Activated CD8-positive, alpha-beta memory T cell treated with anti-CD3 and anti-CD28 coated beads for 4 hours (primary cell): ENCODE results near the gene GCHFR.

Experiments used
- DNase-seq, 2 donors: peaks; one replicate each; pipeline ENCODE4 v3.0.0-alpha.2; 2020; ENCODE audit warnings: low read depth in 2 of 2

Gene GCHFR

DNA sequence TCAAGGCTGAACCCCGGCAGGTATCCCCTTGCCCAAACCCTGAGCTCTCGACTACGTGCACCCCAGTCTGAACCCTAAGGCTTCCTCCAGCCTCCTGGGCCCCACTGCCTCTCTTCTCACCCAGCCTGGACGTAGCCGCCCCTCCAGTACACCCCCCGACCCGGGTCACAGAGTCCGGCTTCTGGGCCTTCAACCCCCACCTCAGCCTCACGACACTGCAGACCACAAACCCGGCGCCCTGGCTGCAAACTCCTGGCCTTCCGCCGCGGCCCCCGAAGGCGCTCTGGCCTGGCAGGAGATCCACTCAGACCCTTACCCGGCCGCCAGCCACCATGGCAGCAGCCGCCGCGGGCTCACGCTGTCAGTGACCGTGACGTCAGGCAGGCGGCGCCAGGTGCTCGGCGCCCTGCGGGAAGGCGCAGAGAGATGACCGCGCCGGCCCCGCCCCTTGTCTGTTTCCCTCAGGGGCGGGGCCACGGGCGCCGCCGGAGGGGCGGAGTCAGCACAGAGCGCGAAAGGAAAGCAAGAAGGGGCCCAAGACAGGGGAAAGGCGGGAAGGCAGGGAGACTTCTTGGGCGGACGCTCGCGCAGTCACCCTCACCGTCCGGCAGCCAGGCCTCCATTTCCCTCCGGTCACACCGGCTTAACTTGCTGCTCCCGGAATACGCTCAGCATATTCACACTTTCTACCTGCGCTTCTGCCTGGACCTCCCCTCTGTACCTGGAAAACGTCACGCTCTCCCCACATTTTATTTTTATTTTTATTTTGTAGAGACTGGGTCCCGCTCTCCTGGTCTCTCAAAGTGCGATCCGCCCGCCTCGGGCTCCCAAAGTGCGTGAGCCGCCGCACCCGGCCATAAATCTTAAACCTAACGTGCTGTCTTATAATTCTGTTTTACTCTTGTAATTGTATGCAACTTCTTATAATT, 8.7 kb upstream of the GCHFR start, which contains the start of gene RMDN3:
TSS of gene RMDN3 (minus strand) at position 372 of the 929 bp plus-strand sequence. CDS start 471 bp downstream, outside the sequence.
- peak; percentile 83 to 84 for DNase-seq

DNA sequence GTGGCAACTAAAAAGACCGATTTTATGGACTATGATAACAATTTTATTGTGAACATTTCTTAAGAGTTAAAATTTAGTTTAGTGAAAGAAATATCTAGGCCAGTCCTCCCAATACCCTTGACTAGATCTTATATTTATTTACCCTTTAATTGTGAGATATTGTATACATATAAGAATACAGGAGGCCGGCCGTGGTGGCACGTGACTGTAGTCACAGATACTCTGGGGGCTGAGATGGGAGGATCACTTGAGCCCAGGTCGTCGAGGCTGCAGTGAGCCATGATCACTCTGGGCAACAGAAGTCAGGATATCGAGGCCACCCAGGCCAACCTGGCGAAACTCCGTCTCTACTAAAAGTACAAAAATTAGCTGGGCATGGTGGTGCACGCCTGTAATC, 8.1 kb upstream of the GCHFR start:
- no peak for DNase-seq

DNA sequence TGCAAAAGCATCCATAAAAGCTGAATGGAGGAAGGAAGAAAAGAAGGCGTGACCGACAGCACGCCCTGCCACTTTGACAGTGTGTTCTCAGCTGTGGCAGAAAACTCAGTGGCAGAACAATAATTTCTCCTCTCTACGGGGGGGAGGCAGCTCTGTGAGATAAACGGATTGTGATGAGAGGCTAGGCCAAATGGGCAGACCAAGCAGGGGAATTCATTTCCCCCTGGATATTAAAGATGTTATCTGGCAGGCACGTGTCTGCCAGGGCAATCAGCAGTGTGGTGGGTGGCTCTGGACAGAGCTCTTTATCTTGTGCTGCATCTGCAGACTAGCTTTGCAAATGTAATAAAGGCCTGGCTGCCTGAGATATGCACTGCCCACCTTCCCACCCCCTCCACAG, 6.9 kb upstream of the GCHFR start:
- DNase-seq: no peak

DNA sequence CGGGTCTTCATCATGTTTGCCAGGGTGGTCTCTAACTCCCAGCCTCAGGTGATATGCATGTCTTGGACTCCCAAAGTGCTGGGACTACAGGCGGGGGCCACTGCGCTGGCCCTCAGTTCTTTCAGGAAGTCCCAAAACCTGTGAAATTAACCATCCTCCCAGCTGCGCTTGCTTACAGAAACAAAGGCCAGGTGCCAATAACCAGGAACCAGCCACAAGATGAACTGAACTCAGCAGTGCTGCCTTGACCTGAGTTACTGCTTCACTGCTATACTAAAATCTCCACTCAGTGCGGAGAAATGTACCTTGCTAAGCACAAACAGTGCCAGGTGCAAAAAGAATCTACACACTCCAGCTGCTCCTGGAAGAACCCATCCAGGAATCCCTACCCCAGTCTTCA, 3.9 kb upstream of the GCHFR start:
- no peak for DNase-seq

DNA sequence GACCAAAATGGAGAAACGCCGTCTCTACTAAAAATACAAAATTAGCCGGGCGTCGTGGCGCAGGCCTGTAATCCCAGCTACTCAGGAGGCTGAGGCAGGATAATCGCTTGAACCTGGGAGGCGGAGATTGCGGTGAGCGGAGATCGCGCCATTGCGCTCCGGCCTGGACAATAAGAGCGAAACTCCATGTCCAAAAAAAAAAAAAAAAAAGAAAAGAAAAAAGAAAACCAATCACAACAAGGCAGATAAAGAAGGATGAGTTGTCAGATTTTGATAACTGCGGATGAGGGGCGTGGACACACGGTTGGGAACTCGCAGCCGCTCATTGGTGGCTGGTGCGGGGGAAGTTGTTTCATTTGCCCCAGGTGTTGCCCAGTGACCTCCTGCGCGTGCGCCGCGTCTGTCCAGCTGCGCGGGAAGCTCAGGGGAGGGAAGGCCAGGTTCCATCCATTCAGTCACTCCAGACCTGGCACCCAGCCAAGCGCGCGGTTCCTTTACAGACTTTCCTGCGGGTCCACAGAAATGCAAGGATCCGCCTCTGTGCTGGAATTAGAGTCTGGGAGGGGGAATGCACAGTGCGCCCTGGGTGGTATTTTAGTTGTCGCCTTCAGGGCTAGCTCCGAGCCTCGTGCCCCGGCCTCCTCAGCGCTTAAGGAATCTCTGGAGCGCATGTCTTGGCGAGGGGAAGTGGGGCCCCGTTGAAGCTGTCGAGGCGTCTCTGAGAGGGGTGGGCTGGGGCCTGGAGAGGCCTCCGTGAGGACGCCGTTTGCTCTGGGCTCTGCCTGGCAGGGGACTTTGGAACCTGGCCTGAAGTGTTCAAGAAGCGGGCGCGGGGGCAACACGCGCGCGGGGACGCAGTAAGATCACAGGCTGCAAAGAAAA, 708 bp upstream of the GCHFR start:
- DNase-seq: no peak

DNA sequence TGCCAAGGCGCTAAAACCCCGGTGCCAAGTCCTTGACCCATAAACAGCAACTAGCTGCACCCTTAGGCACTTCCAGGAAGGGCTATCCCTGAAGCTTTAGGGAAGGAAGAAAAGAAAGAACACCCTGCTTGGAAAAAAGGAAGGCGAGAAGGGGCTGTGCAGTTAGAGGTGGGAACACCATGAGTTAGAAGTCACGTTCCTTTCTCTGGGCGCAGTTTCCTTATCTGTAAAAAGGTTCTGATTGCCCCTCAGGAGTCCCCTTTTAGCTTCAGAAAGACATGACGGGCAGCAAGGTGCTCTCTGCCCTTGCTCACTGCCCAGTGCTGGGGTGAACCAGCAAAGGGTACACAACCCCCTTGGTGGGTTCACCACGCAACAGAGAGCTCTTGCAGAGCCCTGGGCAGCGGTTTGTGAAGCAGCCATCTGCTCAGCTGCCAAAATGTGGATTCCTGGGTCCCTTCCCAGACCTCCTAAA, 798 bp downstream of the GCHFR start:
- no peak for DNase-seq

DNA sequence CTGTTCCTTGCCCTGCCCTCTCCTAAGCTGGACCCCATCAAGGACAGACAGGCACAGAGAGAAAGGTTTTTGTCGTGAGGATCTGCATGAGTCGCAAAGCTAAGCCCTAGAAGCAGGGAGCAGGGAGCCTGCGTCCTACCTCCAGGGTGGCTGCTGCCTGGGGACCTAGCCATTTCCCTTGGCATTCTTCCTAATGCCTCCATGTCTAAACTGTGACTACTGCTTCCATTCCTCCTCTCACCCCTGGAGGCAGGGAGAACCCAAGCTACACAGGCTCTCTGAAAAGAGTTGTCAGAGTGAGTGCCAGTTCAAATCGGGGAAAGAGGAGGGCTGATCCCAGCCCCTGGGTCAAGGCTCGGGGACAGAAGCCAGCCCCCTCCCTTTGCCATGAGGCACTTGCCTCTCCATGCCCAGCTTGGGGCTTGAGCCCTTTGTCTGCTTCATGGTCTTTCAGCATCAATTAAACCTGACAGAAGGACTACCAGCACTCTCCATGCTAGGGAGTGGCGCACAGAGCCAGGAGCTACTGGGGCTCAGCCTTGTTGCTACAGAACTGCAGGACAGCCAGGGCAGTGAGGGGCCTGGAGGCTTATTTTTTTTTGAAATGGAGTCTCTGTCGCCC, 2.4 kb downstream of the GCHFR start:
- DNase-seq: no peak

DNA sequence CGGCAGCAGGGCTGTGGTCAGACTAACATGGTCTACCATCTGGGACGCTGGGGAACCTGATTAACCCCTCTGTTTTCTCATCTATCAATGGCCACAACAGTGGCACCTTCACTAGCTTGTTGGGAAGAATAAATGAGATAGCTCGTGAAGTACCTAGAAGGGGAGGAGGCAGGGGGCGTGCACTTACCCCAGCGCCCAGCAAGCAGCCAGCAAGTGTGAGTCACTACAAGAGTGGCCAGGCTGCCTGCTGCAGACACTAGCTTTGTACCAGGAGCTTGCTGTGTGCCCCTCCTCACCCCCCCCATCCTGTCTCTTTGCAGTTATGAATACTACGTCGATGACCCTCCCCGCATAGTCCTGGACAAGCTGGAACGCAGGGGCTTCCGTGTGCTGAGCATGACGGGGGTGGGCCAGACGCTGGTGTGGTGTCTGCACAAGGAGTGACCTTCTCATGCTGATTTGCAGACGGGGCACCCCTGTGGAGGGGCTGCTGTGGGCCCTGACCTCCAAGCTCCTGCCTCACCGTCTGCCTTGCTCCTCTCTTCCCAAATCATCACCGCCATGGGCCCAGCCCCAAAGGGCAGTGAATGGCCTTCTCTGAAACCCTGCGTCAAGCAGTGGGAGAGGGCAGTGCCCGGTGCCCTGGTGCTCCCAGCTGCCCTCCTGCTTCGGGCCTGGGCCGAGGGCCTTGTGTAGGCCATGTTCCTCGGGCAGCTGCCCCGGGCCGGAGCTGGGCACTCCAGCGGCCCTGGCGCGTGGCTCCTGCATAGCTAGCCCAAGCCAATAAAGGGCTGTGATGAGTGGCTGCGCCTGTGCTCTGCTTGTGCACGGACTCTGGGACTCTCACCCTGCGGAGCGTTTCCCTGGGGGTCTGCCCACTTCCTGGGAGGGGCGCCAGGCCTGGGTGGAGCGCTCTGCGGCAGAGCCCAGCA, 3.3 kb downstream of the GCHFR start:
- no peak for DNase-seq

DNA sequence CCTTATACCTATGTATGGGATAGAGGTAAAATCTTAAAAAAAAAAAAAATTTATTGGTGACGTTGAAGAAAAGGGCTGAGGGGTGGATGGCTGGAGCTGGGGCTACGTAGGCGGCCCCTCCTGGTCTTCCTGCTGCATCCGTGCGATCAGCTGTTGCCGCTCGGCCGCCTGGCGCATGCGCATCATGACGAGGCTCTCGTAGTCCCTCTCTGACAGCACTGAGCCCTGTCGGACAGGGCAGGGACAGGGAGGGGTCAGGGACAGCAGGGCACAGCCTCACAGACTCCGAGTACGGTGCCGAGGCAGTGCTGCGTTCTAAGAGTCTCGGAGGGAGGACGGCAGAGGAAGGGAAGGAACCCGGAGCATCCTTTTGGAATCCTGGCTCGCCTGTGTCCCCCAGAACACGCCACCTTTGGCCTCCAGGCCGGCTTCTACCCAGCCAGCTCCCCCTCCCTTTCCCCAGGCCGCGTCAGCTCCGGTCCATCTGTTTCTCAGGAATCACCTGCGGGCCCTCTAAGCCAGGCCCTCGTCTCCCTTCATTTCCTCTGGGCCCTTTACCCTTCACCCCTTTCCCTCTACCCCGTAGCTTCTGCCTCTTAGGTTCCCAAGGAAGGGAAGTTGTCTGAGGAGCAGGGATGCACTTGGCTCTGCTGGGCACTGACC, 4.1 kb downstream of the GCHFR start:
- DNase-seq: no peak

DNA sequence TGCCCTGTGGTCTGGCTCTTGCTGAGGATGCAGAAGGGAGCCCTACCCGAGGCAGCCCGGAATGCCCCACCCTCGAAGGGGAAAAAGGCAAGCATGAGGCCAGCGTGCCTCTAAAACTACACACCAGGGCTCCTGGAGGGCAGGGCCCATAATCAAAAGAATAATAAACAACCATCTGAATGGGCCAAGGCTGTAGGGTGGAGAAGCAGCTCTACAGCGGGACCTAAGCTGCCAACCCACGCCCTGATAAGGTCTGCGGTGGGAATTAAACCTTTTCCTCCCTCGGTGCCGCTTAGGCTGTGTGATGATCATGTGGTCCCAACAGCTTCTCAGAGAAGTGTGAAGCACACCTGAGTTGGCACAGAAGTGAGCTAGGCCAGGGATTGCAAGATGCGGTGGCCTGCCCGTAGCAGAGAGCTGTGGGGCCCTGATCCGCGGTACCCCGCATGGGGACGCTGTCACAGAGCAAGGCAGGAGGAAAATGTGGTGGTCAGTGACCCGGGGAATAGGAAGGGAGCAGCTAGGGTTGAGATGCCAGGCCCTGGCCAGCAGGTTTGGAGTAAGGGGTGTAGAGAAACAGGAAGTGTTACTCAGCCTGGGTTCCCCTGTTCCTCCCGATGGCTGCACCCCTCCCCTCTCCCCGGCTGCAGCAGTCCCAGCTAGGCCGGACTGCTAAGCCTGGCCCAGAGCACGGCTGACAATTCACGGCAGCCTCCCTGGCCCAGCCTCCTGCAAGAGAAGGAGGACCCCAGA, 4.8 kb downstream of the GCHFR start:
- DNase-seq: no peak

DNA sequence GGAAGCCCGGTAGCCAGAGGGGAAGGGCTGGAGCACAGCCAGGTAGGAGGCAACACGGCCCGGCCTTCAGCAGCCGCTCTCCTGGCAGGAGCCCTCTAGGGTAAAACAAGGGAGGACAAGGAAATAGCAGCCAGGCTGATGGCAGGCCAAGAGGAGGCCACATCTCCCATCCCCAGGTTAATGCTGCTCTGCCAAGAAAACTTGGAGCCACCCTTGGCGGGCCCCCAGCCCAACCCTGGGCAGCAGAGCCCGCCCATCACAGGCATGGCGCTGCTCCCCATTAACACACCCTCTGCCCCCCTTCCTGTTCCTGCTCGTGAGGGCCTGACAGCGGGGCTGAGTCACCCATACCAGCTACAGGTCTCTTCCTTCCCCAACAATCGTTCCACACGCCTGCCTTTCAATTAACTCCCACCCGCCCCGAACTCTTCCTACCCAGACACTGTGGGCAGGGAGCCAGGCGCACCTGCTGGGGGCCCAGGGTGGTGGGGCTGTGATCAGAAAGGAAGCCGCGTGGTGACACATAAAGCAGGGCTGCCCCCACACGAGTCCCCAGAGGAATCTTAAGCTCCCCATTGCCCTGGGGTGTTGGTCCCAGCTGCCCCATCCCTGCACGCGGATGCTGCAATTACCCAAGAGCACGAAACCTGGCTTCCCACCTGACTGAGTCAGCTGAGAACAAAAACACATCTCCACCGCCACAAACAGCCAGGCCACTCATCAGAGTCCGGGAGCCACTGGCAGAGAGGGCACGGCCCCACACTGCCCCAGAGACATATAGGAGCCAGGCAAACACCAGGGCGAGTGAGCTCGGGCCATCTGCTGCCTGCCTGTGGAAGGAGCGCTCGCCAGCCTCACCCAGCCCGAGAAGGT, 5.6 kb downstream of the GCHFR start, which contains the start of gene C15orf62:
TSS of gene C15orf62 (plus strand) at position 707 of the 873 bp plus-strand sequence. CDS start 516 bp downstream, outside the sequence.
- DNase-seq: peak; percentile 57 to 76

DNA sequence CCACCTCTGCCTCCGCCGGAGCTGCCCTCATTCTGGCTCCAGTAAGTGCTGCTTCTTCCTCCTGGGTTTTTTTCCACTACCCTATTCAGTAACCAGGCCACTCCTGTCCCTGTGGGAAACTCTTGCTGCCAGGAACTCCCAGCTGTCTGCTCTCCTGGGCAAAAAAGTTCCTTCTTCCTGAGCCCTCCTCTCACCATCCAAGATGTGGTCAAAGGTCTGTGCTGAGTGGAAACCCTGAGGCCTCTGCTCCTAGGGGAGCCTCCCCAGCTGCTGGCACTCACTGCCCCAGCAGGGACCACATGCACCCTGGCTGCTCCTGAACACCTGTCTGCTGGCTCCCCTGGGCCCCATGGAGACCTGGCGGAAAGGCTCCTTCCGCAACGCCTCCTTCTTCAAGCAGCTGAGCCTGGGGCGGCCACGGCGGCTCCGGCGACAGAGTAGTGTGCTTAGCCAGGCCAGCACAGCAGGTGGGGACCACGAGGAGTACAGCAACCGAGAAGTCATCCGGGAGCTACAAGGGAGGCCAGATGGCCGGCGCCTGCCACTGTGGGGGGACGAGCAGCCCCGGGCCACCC, 6.4 kb downstream of the GCHFR start:
- DNase-seq: no peak

DNA sequence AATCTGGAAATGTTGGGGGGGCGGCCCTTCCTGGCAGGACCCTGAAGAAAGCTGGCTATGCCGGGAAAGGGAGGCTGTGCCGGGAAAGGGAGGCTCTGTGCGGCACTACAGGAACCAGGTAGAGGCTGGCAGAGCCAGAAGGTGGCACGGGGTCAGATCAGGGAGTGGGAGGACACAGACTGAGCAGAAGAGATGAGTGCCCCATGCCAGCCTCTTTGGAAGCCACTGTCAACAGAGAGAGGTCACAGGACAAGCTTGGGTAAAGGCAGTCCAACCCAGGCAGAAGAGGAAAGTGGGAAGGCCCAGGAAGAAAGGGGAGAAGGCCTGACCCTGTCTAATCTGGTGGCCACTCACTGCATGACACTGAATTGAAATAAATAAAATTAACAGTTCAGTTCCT, 7.4 kb downstream of the GCHFR start:
- DNase-seq: no peak

DNA sequence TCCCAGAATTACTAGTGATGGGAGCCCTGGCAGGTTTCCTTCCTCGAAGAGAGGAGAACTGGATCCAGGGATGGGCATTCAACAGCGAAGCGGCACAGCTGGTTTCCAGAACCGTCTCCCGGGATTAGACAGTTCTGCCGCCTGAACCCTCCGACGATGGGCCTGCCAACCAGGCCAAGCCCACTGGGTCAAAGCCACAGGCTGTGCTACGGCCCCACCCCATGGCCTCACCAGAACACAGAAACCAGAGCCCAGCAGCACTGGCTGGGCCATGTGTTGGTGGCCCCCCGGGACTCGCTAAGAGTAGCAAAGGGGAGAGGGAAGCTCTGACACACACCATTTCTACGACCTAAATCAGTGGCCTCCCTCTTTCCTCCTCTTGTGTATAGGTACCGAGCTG, 8.1 kb downstream of the GCHFR start:
- no peak for DNase-seq

DNA sequence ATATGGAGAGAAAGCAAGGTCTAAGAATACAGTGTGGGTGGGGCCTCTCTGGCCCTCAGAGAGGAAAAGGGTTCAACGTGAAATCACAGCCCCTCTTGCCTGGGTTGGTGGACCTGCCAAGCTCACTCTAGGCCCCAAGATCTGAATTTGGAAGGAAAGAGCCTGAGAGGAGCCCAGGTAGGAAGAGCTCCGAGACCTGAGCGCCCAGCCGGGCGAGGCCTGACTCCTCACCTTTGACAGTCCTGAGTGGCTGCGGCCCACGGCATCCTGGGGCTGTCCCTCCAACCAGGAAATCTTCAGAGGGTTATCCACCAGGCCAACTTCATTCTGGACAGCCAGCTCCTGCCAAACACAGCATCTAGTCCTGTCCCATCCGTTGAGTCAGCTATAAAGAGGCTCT, 9.6 kb downstream of the GCHFR start:
- DNase-seq: no peak

DNA sequence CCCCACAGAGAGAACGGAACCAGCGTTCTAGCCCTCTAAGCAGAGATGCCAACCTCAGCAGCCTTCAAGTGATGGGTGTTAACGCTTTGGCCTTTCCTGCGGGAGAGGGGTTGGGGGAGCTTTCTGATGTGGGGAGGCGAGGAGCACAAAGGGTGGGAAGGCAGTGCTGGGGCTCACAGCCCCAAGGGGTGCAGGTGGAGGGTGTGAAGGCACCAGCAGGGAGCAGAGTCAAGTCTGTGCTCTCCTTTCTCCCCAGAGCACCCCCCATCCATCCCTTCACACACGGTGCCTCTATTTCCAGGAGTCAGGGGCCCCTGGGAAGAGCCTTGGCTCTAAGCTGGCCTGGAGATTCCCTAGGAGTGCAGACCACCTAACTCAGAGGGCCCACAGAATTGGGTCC, 10.0 kb downstream of the GCHFR start:
- no peak for DNase-seq

DNA sequence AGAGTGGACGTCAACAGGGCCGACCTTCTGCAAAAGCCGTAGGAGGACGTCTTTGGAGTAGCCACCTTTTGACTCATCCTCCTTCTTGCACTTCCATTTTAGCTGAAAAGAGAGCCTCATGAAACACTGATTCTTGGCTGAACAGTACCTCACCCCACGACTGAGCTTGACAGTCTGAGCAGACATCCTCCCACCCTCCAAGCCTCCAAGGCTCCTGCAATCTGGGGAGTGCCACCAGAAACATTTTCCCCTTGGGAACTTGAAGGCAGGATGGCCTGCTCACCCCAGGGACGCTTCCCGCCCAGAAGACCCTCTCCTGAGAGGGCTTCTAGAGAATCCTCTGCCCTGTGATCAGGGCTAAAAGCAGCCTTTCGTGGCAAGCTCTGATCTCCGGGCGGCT, 11.1 kb downstream of the GCHFR start:
- DNase-seq: no peak
